H1 (cell line): ENCODE measurements around the gene APLN. TPM values are rescaled to one million over a fixed set of nuclear protein-coding genes. Genes with fewer than 3 reads are reported as not detected.

Experiments used
- CTCF ChIA-PET: fragments of 300-600 bp; sonication (Branson Sonifier 250); formaldehyde crosslinking; loops from one replicate; lab custom pipeline; 2021; ENCODE audit not compliant: partially characterized antibody; lab: Charles Lee
- POLR2A ChIA-PET: fragments of 300-600 bp; sonication (Branson Sonifier 250); formaldehyde crosslinking; loops from one replicate; lab custom pipeline; 2021; ENCODE audit warnings: inconsistent platforms; ENCODE audit not compliant: partially characterized antibody; lab: Charles Lee
- DNase-seq, 2 experiments: peaks; one replicate each; pipeline versions ENCODE4 v3.0.0 to v3.0.0-alpha.2; 2010 to 2022; ENCODE audit warnings: low spot score in 2 of 2, low read depth in 1 of 2, mixed read lengths in 1 of 2
- FAIRE-seq: peaks from 2 replicates; lab custom pipeline; 2011; peaks lifted over from hg19 to GRCh38; lab: Jason Lieb, UNC
- H2AFZ ChIP-seq: 2 replicates; pipeline ENCODE4 v1.8.1; 2012; ENCODE audit warnings: low read length, inconsistent platforms
- H2AK5ac ChIP-seq: 2 replicates; pipeline ENCODE4 v1.6.1; 2013; ENCODE audit warnings: low read depth, low read length
- H2BK120ac ChIP-seq: replicated peaks from 2 replicates; pipeline ENCODE3; 2013; ENCODE audit warnings: low read depth, low read length, inconsistent platforms
- H2BK12ac ChIP-seq: 2 replicates; pipeline ENCODE4 v1.6.1; 2013; ENCODE audit warnings: low read depth, low read length
- H2BK15ac ChIP-seq: 2 replicates; pipeline ENCODE4 v1.6.1; 2013; ENCODE audit warnings: low read length
- H2BK20ac ChIP-seq: 2 replicates; pipeline ENCODE4 v1.6.1; 2013; ENCODE audit warnings: low read length
- H2BK5ac ChIP-seq: 2 replicates; pipeline ENCODE4 v1.6.1; 2013; ENCODE audit warnings: low read depth, low read length
- H3K14ac ChIP-seq: 2 replicates; pipeline ENCODE4 v1.6.1; 2013; ENCODE audit warnings: inconsistent platforms; ENCODE audit not compliant: insufficient read length
- H3K18ac ChIP-seq: 2 replicates; pipeline ENCODE4 v1.6.1; 2013; ENCODE audit warnings: low read length; ENCODE audit errors: extremely low read depth
- H3K23ac ChIP-seq: 2 replicates; pipeline ENCODE4 v1.6.1; 2013; ENCODE audit warnings: inconsistent platforms; ENCODE audit not compliant: insufficient read length
- H3K23me2 ChIP-seq: 2 replicates; pipeline ENCODE4 v1.6.1; 2013; ENCODE audit warnings: low read depth, low read length
- H3K27ac ChIP-seq: 2 replicates; pipeline ENCODE4 v1.6.1; 2011; ENCODE audit warnings: low read depth, low read length, inconsistent platforms
- H3K27me3 ChIP-seq, 4 experiments: replicated peaks in 1 of 4; 1 replicate in 1 of 4; 2 replicates in 3 of 4; pipeline versions ENCODE4 v1.6.1 to v1.8.1; 2011 to 2013; ENCODE audit warnings: low read length in 3 of 4, mild to moderate bottlenecking in 3 of 4, inconsistent platforms in 2 of 4, mixed read lengths in 2 of 4, moderate library complexity in 1 of 4; ENCODE audit not compliant: control insufficient read depth in 3 of 4, insufficient read depth in 3 of 4; ENCODE audit errors: extremely low read depth in 1 of 4
- H3K36me3 ChIP-seq, 4 experiments: 2 replicates each; pipeline versions ENCODE4 v1.6.1 to v1.8.1; 2011 to 2013; ENCODE audit warnings: mild to moderate bottlenecking in 4 of 4, low read length in 3 of 4, moderate library complexity in 2 of 4, control low read depth in 1 of 4, inconsistent platforms in 1 of 4; ENCODE audit not compliant: insufficient read depth in 4 of 4, control insufficient read depth in 2 of 4
- H3K4ac ChIP-seq: replicated peaks from 2 replicates; pipeline ENCODE3; 2013; ENCODE audit warnings: low read length, low read depth, mixed read lengths, inconsistent platforms; ENCODE audit not compliant: insufficient read length
- H3K4me1 ChIP-seq, 4 experiments: replicated peaks in 1 of 4; 1 replicate in 1 of 4; 2 replicates in 3 of 4; pipeline versions ENCODE4 v1.6.1 to v1.8.1; 2011 to 2013; ENCODE audit warnings: low read length in 3 of 4, inconsistent platforms in 2 of 4, mixed read lengths in 1 of 4; ENCODE audit not compliant: insufficient read depth in 4 of 4, control insufficient read depth in 3 of 4
- H3K4me2 ChIP-seq, 2 experiments: 2 replicates each; pipeline versions ENCODE4 v1.6.1 to v1.8.1; 2011 to 2013; ENCODE audit warnings: low read depth in 2 of 2, low read length in 2 of 2, control low read depth in 1 of 2, inconsistent platforms in 1 of 2, mild to moderate bottlenecking in 1 of 2; ENCODE audit not compliant: insufficient read depth in 1 of 2
- H3K4me3 ChIP-seq, 4 experiments: fragments of 200-600, 300-600 bp in 1 of 4; sonication (generic), shearing (Covaris generic), sonication (Bioruptor Twin) in 1 of 4; 2 replicates each; pipeline versions ENCODE4 v1.5.1 to v1.8.1; 2011 to 2016; ENCODE audit warnings: low read length in 4 of 4, low read depth in 3 of 4, control low read depth in 2 of 4, inconsistent platforms in 2 of 4, mild to moderate bottlenecking in 2 of 4, mixed read lengths in 1 of 4, moderate library complexity in 1 of 4; ENCODE audit not compliant: insufficient read depth in 2 of 4; ENCODE audit errors: extremely low read depth in 1 of 4
- H3K56ac ChIP-seq: replicated peaks from 2 replicates; pipeline ENCODE3; 2013; ENCODE audit warnings: low read depth, mild to moderate bottlenecking, mixed read lengths, low read length, inconsistent platforms; ENCODE audit not compliant: insufficient read length
- H3K79me1 ChIP-seq: 2 replicates; pipeline ENCODE4 v1.6.1; 2013; ENCODE audit warnings: low read depth, low read length, control low read depth
- H3K79me2 ChIP-seq, 2 experiments: 2 replicates each; pipeline versions ENCODE4 v1.6.1 to v1.8.1; 2012 to 2013; ENCODE audit warnings: low read length in 2 of 2, mild to moderate bottlenecking in 2 of 2, inconsistent platforms in 1 of 2; ENCODE audit not compliant: insufficient read depth in 2 of 2, control insufficient read depth in 1 of 2
- H3K9ac ChIP-seq, 4 experiments: replicated peaks in 1 of 4; 1 replicate in 1 of 4; 2 replicates in 3 of 4; pipeline versions ENCODE4 v1.6.1 to v1.8.1; 2011 to 2013; ENCODE audit warnings: low read depth in 3 of 4, low read length in 3 of 4, control low read depth in 2 of 4, mild to moderate bottlenecking in 2 of 4, moderate library complexity in 2 of 4, inconsistent platforms in 1 of 4; ENCODE audit errors: extremely low read depth in 1 of 4
- H3K9me3 ChIP-seq, 2 experiments: 2 replicates each; pipeline versions ENCODE4 v1.6.1 to v1.8.1; 2012 to 2013; ENCODE audit warnings: mild to moderate bottlenecking in 2 of 2, moderate library complexity in 2 of 2, control low read depth in 1 of 2, inconsistent platforms in 1 of 2, low read depth in 1 of 2, low read length in 1 of 2, mixed read lengths in 1 of 2; ENCODE audit not compliant: insufficient read depth in 2 of 2
- H4K20me1 ChIP-seq, 2 experiments: replicated peaks in 1 of 2; 2 replicates each; pipeline versions ENCODE3 to v1.8.1; 2011 to 2013; ENCODE audit warnings: inconsistent platforms in 2 of 2, low read length in 2 of 2, mild to moderate bottlenecking in 1 of 2; ENCODE audit not compliant: insufficient read depth in 2 of 2, control insufficient read depth in 1 of 2
- H4K5ac ChIP-seq: 2 replicates; pipeline ENCODE4 v1.6.1; 2013; ENCODE audit warnings: low read length, low read depth, mixed read lengths, inconsistent platforms; ENCODE audit not compliant: insufficient read length
- H4K8ac ChIP-seq: 2 replicates; pipeline ENCODE4 v1.8.0; 2013; ENCODE audit warnings: mild to moderate bottlenecking, moderate library complexity, low read length, inconsistent platforms; ENCODE audit not compliant: insufficient read depth; ENCODE audit errors: extremely low read depth
- H4K91ac ChIP-seq: replicated peaks from 2 replicates; pipeline ENCODE3; 2013; ENCODE audit warnings: low read length, mixed read lengths, inconsistent platforms; ENCODE audit not compliant: insufficient read length
- ASH2L ChIP-seq: fragments of 200-600, 300-600 bp; sonication (generic); IDR thresholded peaks from one replicate; pipeline ENCODE4 v1.7.1; 2017; ENCODE audit warnings: low read length
- BRCA1 ChIP-seq: IDR thresholded peaks from 2 replicates; pipeline ENCODE4 v1.6.1; 2012; ENCODE audit warnings: low read depth, low read length, improper control_type of control experiment
- E2F6 ChIP-seq: IDR thresholded peaks from 2 replicates; pipeline ENCODE4 v1.6.1; 2012; ENCODE audit warnings: inconsistent platforms
- EGR1 ChIP-seq: IDR thresholded peaks from 2 replicates; pipeline ENCODE4 v1.6.1; 2011; ENCODE audit warnings: low read depth, low read length, borderline replicate concordance
- NANOG ChIP-seq: IDR thresholded peaks from 2 replicates; pipeline ENCODE4 v1.6.1; 2011; ENCODE audit warnings: low read length, low read depth, mild to moderate bottlenecking, inconsistent platforms; ENCODE audit not compliant: insufficient read depth, poor library complexity, severe bottlenecking
- RNF2 ChIP-seq: fragments of 200-900, 300-1000 bp; sonication (generic); IDR thresholded peaks from 2 replicates; pipeline ENCODE4 v1.7.1; 2016; ENCODE audit warnings: borderline replicate concordance, low read depth, mild to moderate bottlenecking, antibody characterized with exemption, low read length; ENCODE audit not compliant: poor library complexity, severe bottlenecking; ENCODE audit errors: missing control alignments
- TBP ChIP-seq: IDR thresholded peaks from 2 replicates; pipeline ENCODE4 v1.6.1; 2011; ENCODE audit warnings: low read depth, low read length, improper control_type of control experiment
- WGBS, 2 experiments: shearing (Covaris generic) in 1 of 2; methylation state at CpG; one replicate each; pipeline versions ENCODE4 v1.1.6 to v1.1.7; 2013 to 2015; ENCODE audit warnings: low lambda C conversion rate in 2 of 2, mixed read lengths in 2 of 2, inconsistent platforms in 1 of 2, low coverage in 1 of 2, missing lambda C conversion rate in 1 of 2; ENCODE audit not compliant: insufficient replicate concordance in 2 of 2, insufficient coverage in 1 of 2, insufficient read length in 1 of 2; ENCODE audit errors: extremely low coverage in 1 of 2, missing lambda C conversion rate in 1 of 2; 5-methylcytosine and 5-hydroxymethylcytosine counted together
- polyA plus RNA-seq, 7 experiments: library from polyadenylated mRNA; depleted of rRNA in 3 of 7; stranded (reverse) in 5 of 7; unstranded in 2 of 7; fragments of >200 nt in 5 of 7; fragments of 200-250 nt in 2 of 7; gene quantifications; 1 replicate in 5 of 7; 2 replicates in 1 of 7; 4 replicates in 1 of 7; pipeline versions ENCODE4 v1.2.1 to v1.2.3, GENCODE V29; 2011 to 2013; ENCODE audit warnings: missing spikeins in 2 of 7, mixed read lengths in 2 of 7
- total RNA-seq: library from RNA; stranded (reverse); fragmentation: NEBNext Ultra II Directional; extraction: Animal tissue kit (Norgen Biotek cat#: 25700); gene quantifications from 2 replicates; pipeline ENCODE4 v1.2.1, GENCODE V29; 2021

The APLN gene
- total and polyA plus RNA-seq, 2 of the 8 experiments (the other 6 are each of a cell fraction or from before 2014, with no cell fraction given) = 1.1 to 1.8 TPM

- FAIRE-seq = no peak
- no peak overlapping the region for H4K8ac ChIP-seq
- H3K36me3 ChIP-seq = no peaks in the 10 kb centered on the region
- H3K27me3 ChIP-seq = no peaks in the 10 kb centered on the region
- H2BK12ac ChIP-seq = no peak overlapping the region
- no peaks in the 10 kb centered on the region for H3K79me1 ChIP-seq
- no peak overlapping the region for H2BK120ac ChIP-seq
- no peak overlapping the region for H4K91ac ChIP-seq
- no peak overlapping the region for H2BK5ac ChIP-seq
- CTCF ChIA-PET = interaction anchor here (1.2 to 1.6 kb wide), 2 partner anchors 27 to 49 kb away, joined by 3 read pairs; no protein-coding TSS in a partner anchor
- no peaks in the 10 kb centered on the region for H4K20me1 ChIP-seq
- H2AK5ac ChIP-seq = no peak overlapping the region
- no peak overlapping the region for H2AFZ ChIP-seq
- POLR2A ChIA-PET = no interaction called here
- H2BK15ac ChIP-seq = no peak overlapping the region
- H3K14ac ChIP-seq = no peak overlapping the region
- H3K9ac ChIP-seq = no peak overlapping the region
- H3K4me2 ChIP-seq = no peak overlapping the region
- H3K23ac ChIP-seq = no peak overlapping the region
- no peak for DNase-seq
- H3K18ac ChIP-seq = no peak overlapping the region
- H3K56ac ChIP-seq = no peak overlapping the region
- H3K79me2 ChIP-seq = no peaks in the 10 kb centered on the region
- H3K4me1 ChIP-seq = no peaks in the 10 kb centered on the region
- no peak overlapping the region for H3K27ac ChIP-seq
- no peak overlapping the region for H2BK20ac ChIP-seq
- H3K23me2 ChIP-seq = no peaks in the 10 kb centered on the region
- H3K4me3 ChIP-seq = no peak overlapping the region
- TF ChIP-seq ASH2L (no peak), EGR1 (no peak), NANOG (no peak), RNF2 (no peak), BRCA1 (no peak), TBP (no peak), E2F6 (no peak)
- no peak overlapping the region for H3K4ac ChIP-seq
- H3K9me3 ChIP-seq = no peaks in the 10 kb centered on the region
- no peak overlapping the region for H4K5ac ChIP-seq
- 81% methylated on average over 2 of the region's 2 CpGs; no CpG with 5 or more reads in 1 of the 2 experiments for whole genome bisulfite sequencing, 2 experiments
These were observed 49.7 kb upstream of the APLN start for GRCh38 chrX:129704491-129704890.
